Stomach smooth muscle (tissue), 2 donors: Measurements from ENCODE around the gene FGF4.

ENCODE experiments used
- H3K27ac ChIP-seq: one replicate; pipeline ENCODE4 v1.7.0; 2013; ENCODE audit warnings: mild to moderate bottlenecking, low read length, inconsistent platforms
- H3K27me3 ChIP-seq, 2 donors: one replicate each; pipeline ENCODE4 v1.7.0; 2013; ENCODE audit warnings: low read length in 2 of 2; ENCODE audit not compliant: insufficient read depth in 2 of 2, control insufficient read depth in 1 of 2
- H3K36me3 ChIP-seq, 2 donors: one replicate each; pipeline ENCODE4 v1.7.0; 2013; ENCODE audit warnings: low read length in 2 of 2; ENCODE audit not compliant: control insufficient read depth in 2 of 2, insufficient read depth in 2 of 2
- H3K4me1 ChIP-seq: one replicate; pipeline ENCODE4 v1.7.0; 2013; ENCODE audit warnings: low read length; ENCODE audit not compliant: control insufficient read depth, insufficient read depth
- H3K4me3 ChIP-seq, 2 donors: one replicate each; pipeline ENCODE4 v1.7.0; 2013; ENCODE audit warnings: low read length in 2 of 2
- H3K9ac ChIP-seq, 2 donors: one replicate each; pipeline ENCODE4 v1.7.0; 2013; ENCODE audit warnings: low read length in 2 of 2, mild to moderate bottlenecking in 1 of 2
- H3K9me3 ChIP-seq, 2 donors: one replicate each; pipeline ENCODE4 v1.7.0; 2013; ENCODE audit warnings: low read length in 2 of 2; ENCODE audit not compliant: control insufficient read depth in 2 of 2
- donor health status: healthy.
- donor health status: Pancreatic carcinoma.

FGF4 gene

DNA sequence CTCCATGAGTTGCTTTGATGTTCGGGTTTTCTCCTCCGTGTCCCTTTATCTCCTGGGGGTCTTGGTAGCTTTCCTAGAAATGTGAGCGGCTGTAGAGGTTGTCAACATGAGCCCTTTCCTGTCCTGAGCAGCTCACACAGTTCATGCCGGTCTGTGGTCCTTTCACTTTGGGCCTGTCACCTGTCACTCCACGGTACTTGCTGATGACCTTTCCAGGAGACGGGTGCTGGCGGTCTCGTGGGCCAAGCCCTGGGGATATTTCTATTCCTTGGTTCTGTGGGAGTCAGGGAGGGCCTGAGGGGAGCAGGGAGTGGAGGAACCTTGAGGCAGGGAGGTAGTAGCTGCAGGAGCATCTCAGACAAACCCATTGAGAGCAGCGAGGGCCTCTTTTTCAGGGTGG lies 20.9 kb upstream of the FGF4 start:
- Histone ChIP-seq H3K4me3 (no peak overlapping the region), H3K9ac (no peak overlapping the region), H3K36me3 (no peaks in the 10 kb centered on the region), H3K4me1 (no peaks in the 10 kb centered on the region), H3K9me3 (peaks cover 0 to 3% of the 10 kb centered on the region in 2 donors), H3K27me3 (peaks cover 0 to 5% of the 10 kb centered on the region in 2 donors), H3K27ac (no peak overlapping the region)

DNA sequence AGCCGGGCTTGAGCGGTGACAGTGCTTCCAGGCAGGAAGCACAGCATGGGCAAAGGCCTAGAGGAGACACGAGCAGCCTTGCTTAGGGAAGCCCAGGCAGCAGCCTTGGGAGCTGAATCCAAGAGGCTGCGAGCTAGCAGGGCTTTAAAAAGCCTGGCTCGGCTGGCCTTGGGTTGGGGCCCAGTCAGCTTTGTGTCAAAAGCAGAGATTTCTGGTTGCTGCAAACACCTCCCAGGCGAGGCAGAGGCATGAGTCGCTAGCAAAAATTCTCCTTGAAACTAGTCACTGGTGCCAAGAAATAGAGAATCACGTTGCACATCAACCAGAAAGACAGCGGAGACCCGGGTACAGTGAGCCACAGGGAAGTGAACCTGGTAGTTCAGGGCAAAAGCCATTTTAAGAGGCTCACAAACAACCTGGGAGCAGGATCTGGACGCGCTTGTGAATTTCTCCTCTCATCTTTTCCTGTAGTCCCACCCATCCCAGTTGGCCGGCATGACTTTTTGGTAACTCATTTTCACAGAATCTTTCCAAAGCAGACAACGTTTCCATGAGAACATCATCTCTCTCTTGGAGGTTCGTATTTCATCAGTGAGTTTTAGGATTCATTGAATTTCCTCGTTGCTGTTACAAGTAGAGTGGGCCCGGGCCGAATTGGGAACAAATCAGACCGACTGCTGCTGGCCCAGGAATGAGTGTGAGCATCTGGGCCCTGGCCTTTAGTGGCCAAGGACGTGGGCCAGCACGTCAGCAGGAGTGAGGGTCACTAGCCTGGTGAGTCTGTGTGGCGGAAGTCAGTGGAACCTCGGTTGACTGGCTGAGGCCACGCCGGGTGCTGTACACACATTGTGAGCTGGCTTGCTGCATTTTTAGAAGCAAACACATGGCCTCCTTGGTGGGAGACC lies 16.4 kb upstream of the FGF4 start:
- Histone ChIP-seq H3K4me3 (no peak overlapping the region), H3K9ac (no peak overlapping the region), H3K27ac (no peak overlapping the region), H3K9me3 (no peaks in the 10 kb centered on the region), H3K27me3 (peaks cover 4 to 5% of the 10 kb centered on the region in 2 donors), H3K36me3 (no peaks in the 10 kb centered on the region), H3K4me1 (no peaks in the 10 kb centered on the region)

DNA sequence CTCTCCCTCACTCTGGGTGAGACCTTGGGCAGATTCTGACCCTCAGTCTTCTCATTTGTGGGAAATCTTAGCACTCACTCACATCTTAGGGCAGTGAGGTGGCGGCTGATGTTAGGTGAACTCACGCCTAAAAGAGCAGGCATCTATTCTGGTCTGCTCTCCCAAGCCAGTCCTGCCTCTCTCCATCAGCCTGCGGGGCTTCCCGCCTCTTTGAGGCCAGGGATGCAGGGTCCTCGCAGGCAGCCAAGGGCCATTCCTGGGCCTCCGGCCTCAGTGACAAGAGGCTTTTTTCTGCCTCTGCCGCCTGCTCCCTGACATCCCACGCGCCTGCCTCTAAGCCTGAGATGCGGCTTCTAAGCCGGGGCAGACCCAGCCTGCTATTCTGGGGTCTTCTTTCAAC lies 13.8 kb upstream of the FGF4 start:
- no peaks in the 10 kb centered on the region for H3K4me1 ChIP-seq
- no peak overlapping the region for H3K9ac ChIP-seq
- peaks cover 4 to 5% of the 10 kb centered on the region in 2 donors for H3K27me3 ChIP-seq
- no peaks in the 10 kb centered on the region for H3K36me3 ChIP-seq
- H3K9me3 ChIP-seq: no peaks in the 10 kb centered on the region
- H3K27ac ChIP-seq: no peak overlapping the region
- no peak overlapping the region for H3K4me3 ChIP-seq

DNA sequence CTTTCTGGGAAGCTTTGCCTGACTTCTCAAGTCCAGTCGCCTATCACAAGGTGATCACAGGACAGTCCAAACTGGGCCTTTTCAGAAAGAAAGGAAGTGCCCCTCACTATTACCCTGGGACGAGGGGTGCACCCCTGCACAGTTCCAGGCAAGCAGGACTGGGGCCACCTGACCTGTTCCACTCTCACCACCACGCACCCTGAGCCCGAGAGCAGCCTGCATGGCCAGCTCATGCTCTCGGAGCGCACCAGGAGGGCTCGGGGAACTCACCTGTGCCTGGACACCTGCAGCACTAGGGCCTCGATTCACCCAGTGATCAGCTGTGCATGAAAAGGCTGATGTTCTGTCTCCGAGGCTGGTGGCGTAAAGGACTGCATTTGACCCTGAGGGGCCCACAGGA lies 12.8 kb upstream of the FGF4 start:
- Histone ChIP-seq H3K4me3 (no peak overlapping the region), H3K27me3 (peaks cover 4 to 5% of the 10 kb centered on the region in 2 donors), H3K4me1 (no peaks in the 10 kb centered on the region), H3K36me3 (no peaks in the 10 kb centered on the region), H3K27ac (no peak overlapping the region), H3K9me3 (no peaks in the 10 kb centered on the region), H3K9ac (no peak overlapping the region)

- H3K9me3 ChIP-seq: no peaks in the 10 kb centered on the region
- no peaks in the 10 kb centered on the region for H3K36me3 ChIP-seq
- H3K27me3 ChIP-seq: peaks cover 4 to 5% of the 10 kb centered on the region in 2 donors
- no peaks in the 10 kb centered on the region for H3K4me1 ChIP-seq
- H3K27ac ChIP-seq: no peak overlapping the region
- no peak overlapping the region for H3K4me3 ChIP-seq
- no peak overlapping the region for H3K9ac ChIP-seq
These were observed 12.3 kb upstream of the FGF4 start for GRCh38 chr11:69787457-69787856.

- Histone ChIP-seq H3K27ac (no peak overlapping the region), H3K4me3 (no peak overlapping the region), H3K9me3 (no peaks in the 10 kb centered on the region), H3K4me1 (no peaks in the 10 kb centered on the region), H3K27me3 (peaks cover 4 to 9% of the 10 kb centered on the region in 2 donors), H3K9ac (no peak overlapping the region), H3K36me3 (no peaks in the 10 kb centered on the region)
These were observed 6.1 kb upstream of the FGF4 start for GRCh38 chr11:69781241-69781640.

DNA sequence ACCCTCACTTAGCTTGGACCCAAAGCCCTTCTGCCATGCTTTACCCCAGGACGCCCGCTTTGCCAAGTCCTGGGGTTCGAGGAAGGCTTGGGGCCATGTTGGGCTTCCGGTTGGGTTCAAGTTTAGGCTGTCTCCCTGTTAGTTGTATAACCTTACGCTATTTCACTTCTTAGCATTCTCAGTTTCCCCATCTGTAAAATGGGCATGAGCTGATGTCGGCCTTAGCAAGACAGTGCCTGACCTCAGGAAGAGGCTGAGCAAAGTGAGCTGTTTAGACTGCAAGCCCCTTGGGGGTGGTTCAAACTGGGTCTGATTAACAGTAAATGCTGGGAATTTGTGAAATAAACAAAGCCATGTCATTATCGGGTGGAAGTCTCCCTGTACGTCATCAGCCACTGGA lies 3.2 kb upstream of the FGF4 start:
- H3K27me3 ChIP-seq: peaks cover 21 to 24% of the 10 kb centered on the region in 2 donors

DNA sequence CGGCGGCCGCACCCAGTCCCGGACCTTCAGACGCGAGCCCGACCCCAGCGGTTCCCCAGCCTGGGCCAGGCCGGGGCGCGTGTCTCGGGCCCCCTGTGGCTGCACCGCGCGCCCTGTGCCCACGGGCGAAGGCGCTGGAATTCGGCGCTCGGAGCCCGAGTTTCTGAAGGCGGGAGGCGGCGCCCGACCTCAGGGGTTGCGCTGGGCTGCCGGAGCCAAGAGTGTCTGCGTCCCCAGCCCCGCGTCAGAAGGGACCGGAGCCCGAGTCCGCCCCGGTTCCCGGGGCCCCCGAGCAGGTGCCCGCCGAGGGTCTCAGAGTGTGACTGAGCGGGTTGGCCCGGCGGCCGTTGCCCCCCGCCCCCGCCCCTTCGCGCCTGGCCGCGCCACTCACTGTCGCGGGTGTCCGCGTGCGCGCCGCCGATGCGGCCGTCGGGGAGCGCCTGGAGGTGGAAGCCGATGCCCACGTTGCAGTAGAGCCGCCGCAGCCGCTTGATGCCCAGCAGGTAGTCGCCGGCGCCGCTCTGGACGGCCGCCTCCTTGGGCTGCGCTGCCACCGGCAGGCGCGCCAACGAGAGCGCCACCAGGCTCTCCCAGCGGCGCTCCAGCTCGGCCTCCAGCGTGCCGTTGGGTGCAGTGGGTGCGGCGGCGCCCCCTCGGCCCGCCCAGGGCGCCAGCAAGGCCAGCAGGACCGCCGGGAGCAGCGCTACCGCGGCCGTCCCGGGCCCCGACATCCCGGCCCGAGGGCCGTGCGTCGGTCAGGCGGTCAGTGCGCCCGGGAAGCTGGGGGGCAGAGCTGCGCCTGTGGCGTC lies 583 bp downstream of the FGF4 start:
- Histone ChIP-seq H3K4me3 (no peak overlapping the region), H3K27me3 (peaks cover 33 to 35% of the 10 kb centered on the region in 2 donors), H3K4me1 (no peaks in the 10 kb centered on the region), H3K27ac (no peak overlapping the region), H3K9ac (no peak overlapping the region), H3K9me3 (no peaks in the 10 kb centered on the region), H3K36me3 (no peaks in the 10 kb centered on the region)

More for the DNA sequence above, 3.2 kb upstream of the FGF4 start:
- H3K9me3 ChIP-seq: no peaks in the 10 kb centered on the region
- no peak overlapping the region for H3K27ac ChIP-seq
- no peaks in the 10 kb centered on the region for H3K36me3 ChIP-seq
- no peak overlapping the region for H3K4me3 ChIP-seq
- H3K9ac ChIP-seq: no peak overlapping the region
- no peaks in the 10 kb centered on the region for H3K4me1 ChIP-seq

DNA sequence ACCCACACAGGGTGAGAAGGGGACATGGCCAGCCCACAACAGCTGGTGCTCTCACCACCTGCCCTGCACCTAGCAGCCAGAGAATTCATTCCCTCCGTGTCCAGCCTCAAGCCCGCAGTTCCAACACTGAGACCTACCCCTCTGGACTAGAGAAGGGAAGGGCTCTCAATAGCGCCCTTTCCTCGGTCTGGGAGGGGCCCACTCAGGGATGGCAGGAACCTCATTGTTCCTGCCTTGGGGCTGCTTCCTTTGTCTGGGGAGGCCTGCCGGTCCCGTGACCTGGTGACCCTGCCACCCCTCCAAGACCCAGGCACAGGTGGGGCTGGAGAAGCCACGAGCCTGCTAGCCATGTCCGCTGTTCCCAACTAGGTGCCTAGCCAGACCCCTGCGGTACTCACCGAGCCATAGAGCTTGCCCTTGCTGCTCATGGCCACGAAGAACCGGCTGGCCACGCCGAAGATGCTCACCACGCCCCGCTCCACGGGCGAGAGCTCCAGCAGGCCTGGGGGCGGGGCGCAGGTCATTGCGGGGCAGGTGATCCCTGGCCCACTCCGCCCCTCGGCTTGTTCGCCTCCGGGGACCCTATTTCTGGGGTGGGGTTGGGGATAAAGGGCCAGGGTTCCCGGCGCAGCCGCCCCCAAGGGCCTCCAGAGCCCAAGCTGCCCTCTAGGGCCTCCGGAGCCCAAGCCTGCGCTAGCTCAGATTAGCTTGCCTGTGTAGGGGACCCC lies 1.4 kb downstream of the FGF4 start:
- Histone ChIP-seq H3K27ac (no peak overlapping the region), H3K4me3 (no peak overlapping the region), H3K9me3 (peaks cover 0 to 5% of the 10 kb centered on the region in 2 donors), H3K4me1 (no peaks in the 10 kb centered on the region), H3K27me3 (peaks cover 36 to 39% of the 10 kb centered on the region in 2 donors), H3K36me3 (no peaks in the 10 kb centered on the region), H3K9ac (no peak overlapping the region)

- Histone ChIP-seq H3K27ac (no peak overlapping the region), H3K27me3 (peaks cover 36 to 39% of the 10 kb centered on the region in 2 donors), H3K9me3 (peaks cover 0 to 6% of the 10 kb centered on the region in 2 donors), H3K36me3 (no peaks in the 10 kb centered on the region), H3K4me3 (no peak overlapping the region), H3K9ac (no peak overlapping the region), H3K4me1 (no peaks in the 10 kb centered on the region)
These were observed 3.7 kb downstream of the FGF4 start for GRCh38 chr11:69771466-69771865.
